Erythroblast (primary cell): ENCODE measurements around the gene SLC1A3.
A peak's percentile ranks its signal among the peaks of the same experiment; 100 is the strongest.

Experiments
- DNase-seq, 2 experiments: peaks; one replicate each; lab custom pipeline; 2025; lab: John Stamatoyannopoulos, UW
- GATA1 ChIP-seq: IDR thresholded peaks from 2 replicates; pipeline ENCODE4 v1.6.1; 2011; ENCODE audit warnings: low read depth, mild to moderate bottlenecking, control low read depth, low read length, moderate library complexity
- POLR2A ChIP-seq: IDR thresholded peaks from 2 replicates; pipeline ENCODE4 v1.6.1; 2011; ENCODE audit warnings: mild to moderate bottlenecking, low read length

The SLC1A3 gene

GRCh38 chr5:36686881-36687280 lies 80.5 kb downstream of the SLC1A3 start:
- no peak for DNase-seq
- TF ChIP-seq POLR2A: no peak
- no peak for TF ChIP-seq GATA1

- no peak for TF ChIP-seq GATA1
- TF ChIP-seq POLR2A: no peak
- peak; percentile 41 to 49 for DNase-seq
These were observed 82.3 kb downstream of the SLC1A3 start for GRCh38 chr5:36688722-36689121.

- no peak for DNase-seq
- TF ChIP-seq GATA1: no peak
- TF ChIP-seq POLR2A: no peak
These were observed 82.8 kb downstream of the SLC1A3 start for GRCh38 chr5:36689225-36689624.

- DNase-seq: peak; percentile 73 to 83
- TF ChIP-seq GATA1 (no peak), POLR2A (no peak)
These were observed 83.9 kb downstream of the SLC1A3 start for GRCh38 chr5:36690041-36690961.

GRCh38 chr5:36691226-36691625 lies 84.8 kb downstream of the SLC1A3 start:
- TF ChIP-seq POLR2A (no peak), GATA1 (no peak)
- DNase-seq: no peak

GRCh38 chr5:36691696-36692371 lies 85.4 kb downstream of the SLC1A3 start:
- DNase-seq: no peak

GRCh38 chr5:36692791-36693763 lies 86.7 kb downstream of the SLC1A3 start:
- TF ChIP-seq POLR2A (no peak), GATA1 (no peak)
- DNase-seq: peak; percentile 70 to 77

More at GRCh38 chr5:36691696-36692371, 85.4 kb downstream of the SLC1A3 start:
- TF ChIP-seq GATA1: no peak
- TF ChIP-seq POLR2A: no peak

GRCh38 chr5:36694351-36694750 lies 87.9 kb downstream of the SLC1A3 start:
- no peak for DNase-seq
- no peak for TF ChIP-seq GATA1

- no peak for TF ChIP-seq GATA1
- no peak for TF ChIP-seq POLR2A
- peak; percentile 53 to 64 for DNase-seq
These were observed 89.8 kb downstream of the SLC1A3 start for GRCh38 chr5:36696059-36696673.

- TF ChIP-seq GATA1 (no peak), POLR2A (no peak)
- DNase-seq: no peak
These were observed 91.6 kb downstream of the SLC1A3 start for GRCh38 chr5:36698031-36698430.

- TF ChIP-seq POLR2A: no peak
- no peak for TF ChIP-seq GATA1
- DNase-seq: no peak
These were observed 94.8 kb downstream of the SLC1A3 start for GRCh38 chr5:36701085-36701698.

- TF ChIP-seq POLR2A (no peak), GATA1 (no peak)
- peak; percentile 46 to 74 for DNase-seq
These were observed 96.9 kb downstream of the SLC1A3 start for GRCh38 chr5:36703245-36703860.
